BLaER1 (cell line): ENCODE results near the gene PLCB4.

Source experiments
- H3K27ac ChIP-seq: shearing (Covaris generic); formaldehyde crosslinking; 2 replicates; pipeline ENCODE4 v1.8.1; 2022
- H3K27me3 ChIP-seq: shearing (Covaris generic); formaldehyde crosslinking; 2 replicates; pipeline ENCODE4 v1.8.1; 2022
- H3K36me3 ChIP-seq: shearing (Covaris generic); formaldehyde crosslinking; 2 replicates; pipeline ENCODE4 v1.8.1; 2022
- H3K4me1 ChIP-seq: shearing (Covaris generic); formaldehyde crosslinking; 2 replicates; pipeline ENCODE4 v1.8.1; 2022
- H3K4me2 ChIP-seq: shearing (Covaris generic); formaldehyde crosslinking; 2 replicates; pipeline ENCODE4 v1.8.1; 2022
- H3K4me3 ChIP-seq: shearing (Covaris generic); formaldehyde crosslinking; 2 replicates; pipeline ENCODE4 v1.8.1; 2022
- H3K9ac ChIP-seq: shearing (Covaris generic); formaldehyde crosslinking; 2 replicates; pipeline ENCODE4 v1.8.1; 2022
- H3K9me3 ChIP-seq: shearing (Covaris generic); formaldehyde crosslinking; 2 replicates; pipeline ENCODE4 v1.8.1; 2022
- H4K20me1 ChIP-seq: shearing (Covaris generic); formaldehyde crosslinking; 2 replicates; pipeline ENCODE4 v1.8.1; 2022
- Cebpa-rat ChIP-seq: shearing (Covaris generic); IDR thresholded peaks from 2 replicates; pipeline ENCODE4 v1.8.1; 2022

PLCB4 gene

GRCh38 chr20:9408422-9409300 is 339.8 kb downstream of the PLCB4 start:
- Histone ChIP-seq H3K9me3 (no peaks in the 10 kb centered on the region), H3K4me3 (no peak overlapping the region), H3K4me2 (no peak overlapping the region), H3K9ac (no peak overlapping the region), H3K27ac (no peak overlapping the region), H3K4me1 (peaks cover 23% of the 10 kb centered on the region), H3K27me3 (no peaks in the 10 kb centered on the region), H4K20me1 (no peaks in the 10 kb centered on the region), H3K36me3 (no peaks in the 10 kb centered on the region)
- TF ChIP-seq Cebpa-rat = no peak

GRCh38 chr20:9409352-9409751 is 340.5 kb downstream of the PLCB4 start:
- H3K4me3 ChIP-seq = no peak overlapping the region
- no peaks in the 10 kb centered on the region for H3K9me3 ChIP-seq
- H3K27me3 ChIP-seq = no peaks in the 10 kb centered on the region
- TF ChIP-seq Cebpa-rat = no peak
- H3K4me1 ChIP-seq = peaks cover 27% of the 10 kb centered on the region
- no peak overlapping the region for H3K4me2 ChIP-seq
- no peak overlapping the region for H3K9ac ChIP-seq
- H4K20me1 ChIP-seq = no peaks in the 10 kb centered on the region
- H3K27ac ChIP-seq = no peak overlapping the region
- H3K36me3 ChIP-seq = no peaks in the 10 kb centered on the region

- H3K36me3 ChIP-seq = no peaks in the 10 kb centered on the region
- H3K27me3 ChIP-seq = no peaks in the 10 kb centered on the region
- no peak overlapping the region for H3K4me2 ChIP-seq
- no peak for TF ChIP-seq Cebpa-rat
- peaks cover 32% of the 10 kb centered on the region for H3K4me1 ChIP-seq
- H3K9ac ChIP-seq = no peak overlapping the region
- H3K9me3 ChIP-seq = no peaks in the 10 kb centered on the region
- no peak overlapping the region for H3K27ac ChIP-seq
- H3K4me3 ChIP-seq = no peak overlapping the region
- H4K20me1 ChIP-seq = no peaks in the 10 kb centered on the region
Measured at GRCh38 chr20:9409981-9410380, 341.1 kb downstream of the PLCB4 start.

- Histone ChIP-seq H3K27ac (no peak overlapping the region), H3K4me3 (no peak overlapping the region), H3K9me3 (no peaks in the 10 kb centered on the region), H3K27me3 (no peaks in the 10 kb centered on the region), H3K4me1 (peaks cover 32% of the 10 kb centered on the region), H3K4me2 (peak overlapping the region; percentile 21; the same call in 1 of the 2 replicates), H3K9ac (no peak overlapping the region), H3K36me3 (no peaks in the 10 kb centered on the region), H4K20me1 (no peaks in the 10 kb centered on the region)
- TF ChIP-seq Cebpa-rat = no peak
Measured at GRCh38 chr20:9411833-9412232, 342.9 kb downstream of the PLCB4 start.

GRCh38 chr20:9412309-9412708 is 343.4 kb downstream of the PLCB4 start:
- Histone ChIP-seq H3K27ac (no peak overlapping the region), H3K4me1 (peaks cover 32% of the 10 kb centered on the region), H3K9ac (no peak overlapping the region), H3K36me3 (no peaks in the 10 kb centered on the region), H4K20me1 (no peaks in the 10 kb centered on the region), H3K27me3 (no peaks in the 10 kb centered on the region), H3K4me3 (no peak overlapping the region), H3K9me3 (no peaks in the 10 kb centered on the region), H3K4me2 (peak overlapping the region; percentile 21; the same call in 1 of the 2 replicates)
- TF ChIP-seq Cebpa-rat = no peak

GRCh38 chr20:9413001-9413400 is 344.1 kb downstream of the PLCB4 start:
- Histone ChIP-seq H3K36me3 (no peaks in the 10 kb centered on the region), H3K4me1 (peaks cover 32% of the 10 kb centered on the region)

GRCh38 chr20:9415426-9415825 is 346.5 kb downstream of the PLCB4 start:
- Histone ChIP-seq H3K9ac (no peak overlapping the region), H3K4me1 (peaks cover 32% of the 10 kb centered on the region), H3K9me3 (no peaks in the 10 kb centered on the region), H3K27me3 (no peaks in the 10 kb centered on the region), H3K27ac (no peak overlapping the region), H3K4me3 (no peak overlapping the region), H3K4me2 (no peak overlapping the region), H4K20me1 (no peaks in the 10 kb centered on the region), H3K36me3 (no peaks in the 10 kb centered on the region)
- TF ChIP-seq Cebpa-rat = no peak

More at GRCh38 chr20:9413001-9413400, 344.1 kb downstream of the PLCB4 start:
- Histone ChIP-seq H3K27ac (no peak overlapping the region), H3K27me3 (no peaks in the 10 kb centered on the region), H3K4me2 (no peak overlapping the region), H3K4me3 (no peak overlapping the region), H4K20me1 (no peaks in the 10 kb centered on the region), H3K9me3 (no peaks in the 10 kb centered on the region), H3K9ac (no peak overlapping the region)
- TF ChIP-seq Cebpa-rat = no peak

GRCh38 chr20:9416421-9416820 is 347.5 kb downstream of the PLCB4 start:
- H3K9ac ChIP-seq = no peak overlapping the region
- no peak overlapping the region for H3K4me2 ChIP-seq
- H3K27ac ChIP-seq = no peak overlapping the region
- peaks cover 25% of the 10 kb centered on the region for H3K4me1 ChIP-seq
- no peaks in the 10 kb centered on the region for H4K20me1 ChIP-seq
- no peaks in the 10 kb centered on the region for H3K27me3 ChIP-seq
- H3K4me3 ChIP-seq = no peak overlapping the region
- H3K9me3 ChIP-seq = no peaks in the 10 kb centered on the region
- H3K36me3 ChIP-seq = no peaks in the 10 kb centered on the region
- no peak for TF ChIP-seq Cebpa-rat

GRCh38 chr20:9417665-9418064 is 348.8 kb downstream of the PLCB4 start:
- H3K9ac ChIP-seq = no peak overlapping the region
- no peaks in the 10 kb centered on the region for H3K9me3 ChIP-seq
- H3K27ac ChIP-seq = no peak overlapping the region
- H3K36me3 ChIP-seq = no peaks in the 10 kb centered on the region
- no peak overlapping the region for H3K4me3 ChIP-seq
- TF ChIP-seq Cebpa-rat = no peak
- no peak overlapping the region for H3K4me2 ChIP-seq
- no peaks in the 10 kb centered on the region for H4K20me1 ChIP-seq
- peaks cover 12% of the 10 kb centered on the region for H3K4me1 ChIP-seq
- no peaks in the 10 kb centered on the region for H3K27me3 ChIP-seq

- Histone ChIP-seq H3K9ac (no peak overlapping the region), H3K4me1 (no peaks in the 10 kb centered on the region), H3K4me3 (no peak overlapping the region), H3K36me3 (no peaks in the 10 kb centered on the region), H3K27ac (no peak overlapping the region), H3K27me3 (no peaks in the 10 kb centered on the region), H3K4me2 (no peak overlapping the region), H4K20me1 (no peaks in the 10 kb centered on the region), H3K9me3 (no peaks in the 10 kb centered on the region)
- no peak for TF ChIP-seq Cebpa-rat
Measured at GRCh38 chr20:9422321-9423057, 353.6 kb downstream of the PLCB4 start.
